Neural crest cell (in vitro differentiated cells): ENCODE data around the gene CLEC16A. TPM values are rescaled to one million over a fixed set of nuclear protein-coding genes. Genes with fewer than 3 reads are reported as not detected.
A peak's percentile ranks its signal among the peaks of the same experiment; 100 is the strongest.

ENCODE experiments used
- DNase-seq: peaks from one replicate; pipeline ENCODE4 v3.0.0; 2021; ENCODE audit warnings: low read depth, mixed read lengths, low spot score
- H3K27ac Mint-ChIP-seq: one replicate; pipeline ENCODE4 v1.8.0; 2021; ENCODE audit warnings: mild to moderate bottlenecking, mixed read lengths; ENCODE audit not compliant: unreplicated experiment
- H3K27me3 Mint-ChIP-seq: 2 replicates; pipeline ENCODE4 v1.8.0; 2021; ENCODE audit warnings: low read depth, mild to moderate bottlenecking, mixed read lengths
- H3K36me3 Mint-ChIP-seq: 2 replicates; pipeline ENCODE4 v1.8.0; 2021; ENCODE audit warnings: low read depth, mild to moderate bottlenecking, mixed read lengths
- H3K4me1 Mint-ChIP-seq: 2 replicates; pipeline ENCODE4 v1.8.0; 2021; ENCODE audit warnings: mixed read lengths
- H3K4me3 Mint-ChIP-seq: one replicate; pipeline ENCODE4 v1.8.0; 2021; ENCODE audit warnings: mild to moderate bottlenecking, mixed read lengths
- H3K9me3 Mint-ChIP-seq: 2 replicates; pipeline ENCODE4 v1.8.0; 2021; ENCODE audit warnings: mixed read lengths
- total RNA-seq: library from RNA; stranded (reverse); gene quantifications from 2 replicates; pipeline ENCODE4 v1.2.1, GENCODE V29; 2021
- TF ChIP-seq, protein P1 (sequence below): fragments of 200-600 bp; sonication (generic); conservative IDR thresholded peaks from 2 replicates; pipeline ENCODE4 v1.5.0; 2021; ENCODE audit warnings: antibody characterized with exemption, mild to moderate bottlenecking

CLEC16A gene
- total RNA-seq, 1 donor from 2014 or later: 21.3 TPM

DNA sequence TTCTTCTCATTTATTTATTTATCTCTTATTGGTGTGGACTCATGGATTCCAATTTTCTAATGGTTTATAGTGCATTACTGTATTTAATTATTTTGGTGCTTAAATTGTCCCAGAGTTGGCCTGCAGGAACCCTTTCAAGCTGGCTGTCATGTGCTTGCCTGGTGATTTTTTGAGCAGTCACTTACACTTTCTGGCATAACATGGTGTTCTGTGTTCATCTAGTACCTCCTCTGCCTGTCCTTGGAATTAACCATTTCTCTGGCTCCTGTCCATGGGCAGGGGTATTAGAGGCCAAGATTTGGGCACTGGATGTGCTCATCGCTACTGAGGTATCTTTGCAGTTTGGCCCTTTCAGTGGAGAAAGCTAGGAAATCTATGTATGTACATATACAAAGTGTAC, 67.0 kb downstream of the CLEC16A start:
- TF ChIP-seq, protein P1, sequence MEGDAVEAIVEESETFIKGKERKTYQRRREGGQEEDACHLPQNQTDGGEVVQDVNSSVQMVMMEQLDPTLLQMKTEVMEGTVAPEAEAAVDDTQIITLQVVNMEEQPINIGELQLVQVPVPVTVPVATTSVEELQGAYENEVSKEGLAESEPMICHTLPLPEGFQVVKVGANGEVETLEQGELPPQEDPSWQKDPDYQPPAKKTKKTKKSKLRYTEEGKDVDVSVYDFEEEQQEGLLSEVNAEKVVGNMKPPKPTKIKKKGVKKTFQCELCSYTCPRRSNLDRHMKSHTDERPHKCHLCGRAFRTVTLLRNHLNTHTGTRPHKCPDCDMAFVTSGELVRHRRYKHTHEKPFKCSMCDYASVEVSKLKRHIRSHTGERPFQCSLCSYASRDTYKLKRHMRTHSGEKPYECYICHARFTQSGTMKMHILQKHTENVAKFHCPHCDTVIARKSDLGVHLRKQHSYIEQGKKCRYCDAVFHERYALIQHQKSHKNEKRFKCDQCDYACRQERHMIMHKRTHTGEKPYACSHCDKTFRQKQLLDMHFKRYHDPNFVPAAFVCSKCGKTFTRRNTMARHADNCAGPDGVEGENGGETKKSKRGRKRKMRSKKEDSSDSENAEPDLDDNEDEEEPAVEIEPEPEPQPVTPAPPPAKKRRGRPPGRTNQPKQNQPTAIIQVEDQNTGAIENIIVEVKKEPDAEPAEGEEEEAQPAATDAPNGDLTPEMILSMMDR: no peak
- no peak for DNase-seq
- H3K4me3 Mint-ChIP-seq: no peak overlapping the region
- H3K27ac Mint-ChIP-seq: no peak overlapping the region
- H3K36me3 Mint-ChIP-seq: peaks cover 6% of the 10 kb centered on the region
- no peaks in the 10 kb centered on the region for H3K9me3 Mint-ChIP-seq
- no peaks in the 10 kb centered on the region for H3K27me3 Mint-ChIP-seq
- H3K4me1 Mint-ChIP-seq: peaks cover 27% of the 10 kb centered on the region

DNA sequence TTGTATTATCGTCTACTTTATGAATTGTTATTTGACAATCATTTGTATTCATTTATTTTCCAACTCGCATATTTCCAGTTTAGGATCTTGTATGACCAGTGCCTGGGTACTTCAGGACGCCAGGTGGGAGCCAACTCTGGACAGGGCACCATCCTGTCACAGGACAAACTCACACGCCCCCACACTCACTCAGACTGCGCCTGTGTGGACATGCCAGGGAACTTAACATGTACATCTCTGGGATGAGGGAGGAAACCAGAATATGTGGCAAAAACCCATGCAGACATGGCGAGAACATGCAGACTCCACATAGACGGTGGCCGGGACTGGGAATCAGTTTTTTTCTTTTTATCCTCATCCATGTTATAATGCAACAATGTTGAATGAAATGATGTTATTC, 68.5 kb downstream of the CLEC16A start:
- peaks cover 26% of the 10 kb centered on the region for H3K4me1 Mint-ChIP-seq

GRCh38 chr16:11014136-11014535, 69.8 kb downstream of the CLEC16A start:
- H3K27ac Mint-ChIP-seq: peak overlapping the region; percentile 29
- no peaks in the 10 kb centered on the region for H3K27me3 Mint-ChIP-seq
- H3K36me3 Mint-ChIP-seq: peaks cover 6% of the 10 kb centered on the region
- H3K4me1 Mint-ChIP-seq: peaks cover 18% of the 10 kb centered on the region
- no peaks in the 10 kb centered on the region for H3K9me3 Mint-ChIP-seq
- DNase-seq: no peak
- TF ChIP-seq, protein P1: no peak
- H3K4me3 Mint-ChIP-seq: no peak overlapping the region

More for the DNA sequence above, 68.5 kb downstream of the CLEC16A start:
- H3K9me3 Mint-ChIP-seq: no peaks in the 10 kb centered on the region
- no peak for DNase-seq
- no peak overlapping the region for H3K4me3 Mint-ChIP-seq
- H3K36me3 Mint-ChIP-seq: peaks cover 6% of the 10 kb centered on the region
- H3K27ac Mint-ChIP-seq: no peak overlapping the region
- H3K27me3 Mint-ChIP-seq: no peaks in the 10 kb centered on the region
- TF ChIP-seq, protein P1: no peak

- Mint-ChIP-seq H3K36me3 (peaks cover 6% of the 10 kb centered on the region), H3K27me3 (no peaks in the 10 kb centered on the region), H3K4me1 (peaks cover 12% of the 10 kb centered on the region), H3K27ac (no peak overlapping the region), H3K9me3 (no peaks in the 10 kb centered on the region), H3K4me3 (no peak overlapping the region)
- no peak for DNase-seq
- TF ChIP-seq, protein P1: no peak
Measured at GRCh38 chr16:11015076-11015475, 70.7 kb downstream of the CLEC16A start.

- TF ChIP-seq, protein P1: no peak
- Mint-ChIP-seq H3K27me3 (no peaks in the 10 kb centered on the region), H3K4me3 (no peak overlapping the region), H3K9me3 (no peaks in the 10 kb centered on the region), H3K27ac (no peak overlapping the region), H3K36me3 (peaks cover 7% of the 10 kb centered on the region), H3K4me1 (peaks cover 7% of the 10 kb centered on the region)
- DNase-seq: no peak
Measured at GRCh38 chr16:11015607-11016006, 71.2 kb downstream of the CLEC16A start.
